OCI-LY1 (cell line): ENCODE results near the gene RCAN2.

Experiments used
- H2AFZ ChIP-seq: fragments of 200-600 bp; sonication (generic), shearing (Covaris generic); 2 replicates; pipeline ENCODE4 v1.6.0; 2014; ENCODE audit warnings: antibody characterized with exemption, mild to moderate bottlenecking, low read length
- H3F3A ChIP-seq: fragments of 200-600 bp; sonication (generic), shearing (Covaris generic); 2 replicates; pipeline ENCODE4 v1.6.0; 2014; ENCODE audit warnings: mild to moderate bottlenecking, antibody characterized with exemption, low read length, moderate library complexity; ENCODE audit not compliant: insufficient read depth
- H3K27ac ChIP-seq: fragments of 200-600 bp; sonication (generic); 2 replicates; pipeline ENCODE4 v1.5.1; 2014; ENCODE audit warnings: low read length, mixed run types, mild to moderate bottlenecking, low read depth; ENCODE audit not compliant: poor library complexity, severe bottlenecking
- H3K27me3 ChIP-seq: fragments of 200-600 bp; sonication (generic); 2 replicates; pipeline ENCODE4 v1.6.0; 2014; ENCODE audit warnings: antibody characterized with exemption, mild to moderate bottlenecking, low read length, moderate library complexity; ENCODE audit not compliant: insufficient read depth
- H3K36me3 ChIP-seq: fragments of 200-600 bp; sonication (generic); 2 replicates; pipeline ENCODE4 v1.6.1; 2014; ENCODE audit warnings: mild to moderate bottlenecking, antibody characterized with exemption, low read length, moderate library complexity, mixed read lengths; ENCODE audit not compliant: insufficient read depth
- H3K4me1 ChIP-seq: fragments of 200-600 bp; sonication (generic); 2 replicates; pipeline ENCODE4 v1.5.1; 2014; ENCODE audit warnings: mild to moderate bottlenecking, low read length, moderate library complexity; ENCODE audit not compliant: insufficient read depth, severe bottlenecking
- H3K4me2 ChIP-seq: fragments of 200-600 bp; sonication (generic), shearing (Covaris generic); 2 replicates; pipeline ENCODE4 v1.6.1; 2014; ENCODE audit warnings: low read length
- H3K4me3 ChIP-seq: fragments of 200-600 bp; sonication (generic); 2 replicates; pipeline ENCODE4 v1.5.1; 2014; ENCODE audit warnings: low read length, low read depth, mild to moderate bottlenecking, mixed read lengths; ENCODE audit not compliant: poor library complexity, severe bottlenecking
- H3K79me2 ChIP-seq: fragments of 200-600 bp; shearing (Covaris generic); 2 replicates; pipeline ENCODE4 v1.6.1; 2016; ENCODE audit warnings: mixed run types, low read length, mixed read lengths; ENCODE audit not compliant: insufficient read depth
- H3K9ac ChIP-seq: fragments of 200-600 bp; sonication (generic), shearing (Covaris generic); 2 replicates; pipeline ENCODE4 v1.6.1; 2014; ENCODE audit warnings: mild to moderate bottlenecking, low read length, mixed read lengths
- H3K9me2 ChIP-seq: fragments of 200-600 bp; sonication (generic), shearing (Covaris generic); 2 replicates; pipeline ENCODE4 v1.6.1; 2014; ENCODE audit warnings: low read depth, mild to moderate bottlenecking, low read length, mixed read lengths
- H3K9me3 ChIP-seq: fragments of 200-600 bp; shearing (Covaris generic); 2 replicates; pipeline ENCODE4 v1.6.1; 2014; ENCODE audit warnings: low read length, mixed read lengths
- H4K20me1 ChIP-seq: fragments of 200-600 bp; sonication (generic), shearing (Covaris generic); 2 replicates; pipeline ENCODE4 v1.6.0; 2016; ENCODE audit warnings: mild to moderate bottlenecking, low read length; ENCODE audit not compliant: insufficient read depth
- CTCF ChIP-seq: fragments of 200-600 bp; sonication (generic), shearing (Covaris generic); IDR thresholded peaks from 2 replicates; pipeline ENCODE4 v1.5.1; 2017; ENCODE audit warnings: mild to moderate bottlenecking, antibody characterized with exemption, low read length, moderate library complexity, mixed read lengths
- EZH2 ChIP-seq: fragments of 200-600 bp; sonication (generic), shearing (Covaris generic); IDR thresholded peaks from 2 replicates; pipeline ENCODE4 v1.8.0; 2017; ENCODE audit warnings: borderline replicate concordance, mixed run types, mild to moderate bottlenecking, antibody characterized with exemption, low read length, moderate library complexity, mixed read lengths

RCAN2 gene

GRCh38 chr6:46378161-46378881 lies 112.9 kb downstream of the RCAN2 start:
- no peak overlapping the region for H3K4me2 ChIP-seq
- no peaks in the 10 kb centered on the region for H3K36me3 ChIP-seq
- TF ChIP-seq EZH2 (no peak), CTCF (no peak)

GRCh38 chr6:46377209-46377608 lies 114.0 kb downstream of the RCAN2 start:
- H3K9me3 ChIP-seq: no peaks in the 10 kb centered on the region
- peak overlapping the region; percentile 54 for H3K4me2 ChIP-seq
- TF ChIP-seq CTCF: no peak
- TF ChIP-seq EZH2: no peak
- no peaks in the 10 kb centered on the region for H3F3A ChIP-seq
- H3K9ac ChIP-seq: peak overlapping the region; percentile 25; the same call in 1 of the 2 replicates
- no peaks in the 10 kb centered on the region for H3K27me3 ChIP-seq
- no peaks in the 10 kb centered on the region for H3K79me2 ChIP-seq
- peak overlapping the region; percentile 44 for H2AFZ ChIP-seq
- peak overlapping the region; percentile 82 for H3K27ac ChIP-seq
- H3K4me3 ChIP-seq: peak overlapping the region; percentile 32
- no peaks in the 10 kb centered on the region for H3K9me2 ChIP-seq
- H3K4me1 ChIP-seq: peaks cover 49% of the 10 kb centered on the region
- no peaks in the 10 kb centered on the region for H3K36me3 ChIP-seq
- H4K20me1 ChIP-seq: no peaks in the 10 kb centered on the region

More at GRCh38 chr6:46378161-46378881, 112.9 kb downstream of the RCAN2 start:
- Histone ChIP-seq H3K9ac (no peak overlapping the region), H3K27ac (peak overlapping the region; percentile 16), H3F3A (no peaks in the 10 kb centered on the region), H3K4me3 (no peak overlapping the region), H3K9me3 (no peaks in the 10 kb centered on the region), H3K9me2 (no peaks in the 10 kb centered on the region), H3K4me1 (peaks cover 49% of the 10 kb centered on the region), H2AFZ (no peak overlapping the region), H4K20me1 (no peaks in the 10 kb centered on the region), H3K27me3 (no peaks in the 10 kb centered on the region), H3K79me2 (no peaks in the 10 kb centered on the region)

GRCh38 chr6:46376562-46377061 lies 114.6 kb downstream of the RCAN2 start:
- Histone ChIP-seq H3K36me3 (no peaks in the 10 kb centered on the region), H3K4me1 (peaks cover 47% of the 10 kb centered on the region), H3K9me2 (no peaks in the 10 kb centered on the region), H2AFZ (peak overlapping the region; percentile 44), H3F3A (no peaks in the 10 kb centered on the region), H3K4me3 (peak overlapping the region; percentile 32), H3K79me2 (no peaks in the 10 kb centered on the region), H4K20me1 (no peaks in the 10 kb centered on the region), H3K9ac (peak overlapping the region; percentile 25; the same call in 1 of the 2 replicates), H3K9me3 (no peaks in the 10 kb centered on the region), H3K27me3 (no peaks in the 10 kb centered on the region), H3K4me2 (peak overlapping the region; percentile 54), H3K27ac (peak overlapping the region; percentile 82)
- TF ChIP-seq CTCF: no peak
- no peak for TF ChIP-seq EZH2
